GM23338 (cell line): ENCODE data around the gene SLCO4C1.
"Not testable (repeated sequence)": the region's sequence is repeated elsewhere in the genome, so short reads cannot be mapped to it uniquely, and the experiment has no call there.

ENCODE experiments used
- CREB1 ChIP-seq: fragments of 250-450 bp; sonication (Bioruptor Pico); IDR thresholded peaks from 2 replicates; pipeline ENCODE4 v1.5.0; 2020; ENCODE audit warnings: low read depth, mild to moderate bottlenecking, moderate library complexity
- EZH2 ChIP-seq: fragments of 200-600 bp; sonication (generic); IDR thresholded peaks from one replicate; pipeline ENCODE4 v1.8.0; 2017; ENCODE audit warnings: antibody characterized with exemption, mild to moderate bottlenecking, low read depth; ENCODE audit not compliant: unreplicated experiment
- EZH2phosphoT487 ChIP-seq: fragments of 200-600 bp; sonication (generic); IDR thresholded peaks from one replicate; pipeline ENCODE4 v1.8.1; 2018; ENCODE audit warnings: antibody characterized with exemption; ENCODE audit not compliant: unreplicated experiment
- JUNB ChIP-seq: IDR thresholded peaks from one replicate; pipeline ENCODE4 v1.6.1; 2016; ENCODE audit warnings: antibody characterized with exemption; ENCODE audit not compliant: unreplicated experiment
- NANOG ChIP-seq: IDR thresholded peaks from 2 replicates; pipeline ENCODE4 v1.6.1; 2016; ENCODE audit warnings: antibody characterized with exemption, borderline replicate concordance
- POLR2AphosphoS5 ChIP-seq: IDR thresholded peaks from 2 replicates; pipeline ENCODE4 v1.6.1; 2016; ENCODE audit warnings: antibody characterized with exemption, low read depth
- STAT1 ChIP-seq: IDR thresholded peaks from one replicate; pipeline ENCODE4 v1.6.1; 2016; ENCODE audit warnings: antibody characterized with exemption; ENCODE audit not compliant: unreplicated experiment
- ZNF114 ChIP-seq: fragments of 250-450 bp; sonication (Bioruptor Pico); IDR thresholded peaks from 2 replicates; pipeline ENCODE4 v1.5.0; 2020; ENCODE audit warnings: mild to moderate bottlenecking, moderate library complexity
- ZNF331 ChIP-seq: fragments of 250-450 bp; sonication (Bioruptor Pico); IDR thresholded peaks from 2 replicates; pipeline ENCODE4 v1.5.0; 2020; ENCODE audit warnings: low read depth, mild to moderate bottlenecking, moderate library complexity
- TF ChIP-seq, protein P1 (sequence below): IDR thresholded peaks from one replicate; pipeline ENCODE4 v1.6.1; 2018; ENCODE audit warnings: antibody characterized with exemption; ENCODE audit not compliant: unreplicated experiment
- TF ChIP-seq, protein P2 (sequence below), 2 experiments: fragments of 200-600 bp in 1 of 2; sonication (generic) in 1 of 2; conservative IDR thresholded peaks; 2 replicates each; pipeline versions ENCODE4 v1.5.1 to v1.6.1; 2016 to 2017; ENCODE audit warnings: antibody characterized with exemption in 2 of 2, low read depth in 2 of 2, mild to moderate bottlenecking in 2 of 2, moderate library complexity in 1 of 2

DNA sequence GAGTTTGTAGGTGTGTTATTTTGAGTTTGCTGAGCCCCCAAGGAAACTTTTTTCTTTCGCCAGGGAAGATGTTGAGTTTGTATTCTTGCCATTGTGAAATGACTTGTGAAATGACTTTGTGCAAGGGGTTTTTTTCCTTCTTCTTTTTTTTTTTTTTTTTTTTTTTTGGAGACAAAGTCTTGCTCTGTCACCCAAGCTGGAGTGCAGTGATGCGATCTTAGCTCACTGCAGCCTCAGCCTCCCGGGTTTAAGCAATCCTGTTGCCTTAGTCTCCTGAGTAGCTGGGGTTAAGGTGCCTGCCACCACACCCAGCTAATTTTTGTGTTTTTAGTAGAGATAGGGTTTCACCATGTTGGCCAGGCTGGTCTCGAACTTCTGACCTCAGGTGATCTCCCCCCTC, 22.7 kb upstream of the SLCO4C1 start:
- TF ChIP-seq, protein P1, sequence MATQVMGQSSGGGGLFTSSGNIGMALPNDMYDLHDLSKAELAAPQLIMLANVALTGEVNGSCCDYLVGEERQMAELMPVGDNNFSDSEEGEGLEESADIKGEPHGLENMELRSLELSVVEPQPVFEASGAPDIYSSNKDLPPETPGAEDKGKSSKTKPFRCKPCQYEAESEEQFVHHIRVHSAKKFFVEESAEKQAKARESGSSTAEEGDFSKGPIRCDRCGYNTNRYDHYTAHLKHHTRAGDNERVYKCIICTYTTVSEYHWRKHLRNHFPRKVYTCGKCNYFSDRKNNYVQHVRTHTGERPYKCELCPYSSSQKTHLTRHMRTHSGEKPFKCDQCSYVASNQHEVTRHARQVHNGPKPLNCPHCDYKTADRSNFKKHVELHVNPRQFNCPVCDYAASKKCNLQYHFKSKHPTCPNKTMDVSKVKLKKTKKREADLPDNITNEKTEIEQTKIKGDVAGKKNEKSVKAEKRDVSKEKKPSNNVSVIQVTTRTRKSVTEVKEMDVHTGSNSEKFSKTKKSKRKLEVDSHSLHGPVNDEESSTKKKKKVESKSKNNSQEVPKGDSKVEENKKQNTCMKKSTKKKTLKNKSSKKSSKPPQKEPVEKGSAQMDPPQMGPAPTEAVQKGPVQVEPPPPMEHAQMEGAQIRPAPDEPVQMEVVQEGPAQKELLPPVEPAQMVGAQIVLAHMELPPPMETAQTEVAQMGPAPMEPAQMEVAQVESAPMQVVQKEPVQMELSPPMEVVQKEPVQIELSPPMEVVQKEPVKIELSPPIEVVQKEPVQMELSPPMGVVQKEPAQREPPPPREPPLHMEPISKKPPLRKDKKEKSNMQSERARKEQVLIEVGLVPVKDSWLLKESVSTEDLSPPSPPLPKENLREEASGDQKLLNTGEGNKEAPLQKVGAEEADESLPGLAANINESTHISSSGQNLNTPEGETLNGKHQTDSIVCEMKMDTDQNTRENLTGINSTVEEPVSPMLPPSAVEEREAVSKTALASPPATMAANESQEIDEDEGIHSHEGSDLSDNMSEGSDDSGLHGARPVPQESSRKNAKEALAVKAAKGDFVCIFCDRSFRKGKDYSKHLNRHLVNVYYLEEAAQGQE: not testable (repeated sequence)
- TF ChIP-seq, protein P2, sequence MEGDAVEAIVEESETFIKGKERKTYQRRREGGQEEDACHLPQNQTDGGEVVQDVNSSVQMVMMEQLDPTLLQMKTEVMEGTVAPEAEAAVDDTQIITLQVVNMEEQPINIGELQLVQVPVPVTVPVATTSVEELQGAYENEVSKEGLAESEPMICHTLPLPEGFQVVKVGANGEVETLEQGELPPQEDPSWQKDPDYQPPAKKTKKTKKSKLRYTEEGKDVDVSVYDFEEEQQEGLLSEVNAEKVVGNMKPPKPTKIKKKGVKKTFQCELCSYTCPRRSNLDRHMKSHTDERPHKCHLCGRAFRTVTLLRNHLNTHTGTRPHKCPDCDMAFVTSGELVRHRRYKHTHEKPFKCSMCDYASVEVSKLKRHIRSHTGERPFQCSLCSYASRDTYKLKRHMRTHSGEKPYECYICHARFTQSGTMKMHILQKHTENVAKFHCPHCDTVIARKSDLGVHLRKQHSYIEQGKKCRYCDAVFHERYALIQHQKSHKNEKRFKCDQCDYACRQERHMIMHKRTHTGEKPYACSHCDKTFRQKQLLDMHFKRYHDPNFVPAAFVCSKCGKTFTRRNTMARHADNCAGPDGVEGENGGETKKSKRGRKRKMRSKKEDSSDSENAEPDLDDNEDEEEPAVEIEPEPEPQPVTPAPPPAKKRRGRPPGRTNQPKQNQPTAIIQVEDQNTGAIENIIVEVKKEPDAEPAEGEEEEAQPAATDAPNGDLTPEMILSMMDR (conservative IDR thresholded peaks at IDR 0.05; ENCODE audit: low read depth in 2 of 2): not testable (repeated sequence)
- not testable (repeated sequence) for TF ChIP-seq EZH2; POLR2AphosphoS5; ZNF114 (CRISPR knock-in tag); NANOG; CREB1 (CRISPR knock-in tag); JUNB; EZH2phosphoT487; STAT1; ZNF331 (CRISPR knock-in tag)
